ENCODE results near the gene AMD1. TPM values are rescaled to one million over a fixed set of nuclear protein-coding genes. Genes with fewer than 3 reads are reported as not detected.

AMD1 gene
- total RNA-seq, 6 experiments from 2014 or later = 11.5 to 49.4 (median 24.2) TPM

GRCh38 chr6:110880651-110881050, 6.1 kb downstream of the AMD1 start:
- Histone ChIP-seq H3K4me1 (peaks cover 0 to 69% (median 16%) of the 10 kb centered on the region in 4 donors), H3K27me3 (no peaks in the 10 kb centered on the region), H3K27ac (no peak overlapping the region), H3K36me3 (no peaks in the 10 kb centered on the region), H3K4me3 (no peak overlapping the region), H3K9me3 (no peaks in the 10 kb centered on the region)
- WGBS (ENCODE audit: insufficient coverage, low coverage, low lambda C conversion rate, missing lambda C conversion rate) = 79% methylated on average over 8 of the region's 9 CpGs
- TF ChIP-seq POLR2A (IDR thresholded peaks at IDR 0.05) (no peak), CTCF (IDR thresholded peaks at IDR 0.05) (no peak)
- no peak for ATAC-seq
- DNase-seq = no peak
- intact Hi-C loops (cut with DNase I) = no loop called here

- intact Hi-C loops (cut with DNase I) = no loop called here
- DNase-seq (no peak), ATAC-seq (no peak)
- WGBS (ENCODE audit: insufficient coverage, low coverage, low lambda C conversion rate, missing lambda C conversion rate) = 62% methylated on average over 9 of the region's 9 CpGs
- no peak overlapping the region for H3K4me3 ChIP-seq
- H3K4me1 ChIP-seq = peaks cover 0 to 76% (median 18%) of the 10 kb centered on the region in 4 donors
- no peaks in the 10 kb centered on the region for H3K36me3 ChIP-seq
- H3K27me3 ChIP-seq = no peaks in the 10 kb centered on the region
- H3K9me3 ChIP-seq = no peaks in the 10 kb centered on the region
- TF ChIP-seq POLR2A (IDR thresholded peaks at IDR 0.05) (no peak), CTCF (IDR thresholded peaks at IDR 0.05) (no peak)
- no peak overlapping the region for H3K27ac ChIP-seq
Observed at GRCh38 chr6:110881546-110882273, 7.1 kb downstream of the AMD1 start.

- no peaks in the 10 kb centered on the region for H3K36me3 ChIP-seq
- H3K27me3 ChIP-seq = no peaks in the 10 kb centered on the region
- H3K4me1 ChIP-seq = peaks cover 0 to 73% (median 16%) of the 10 kb centered on the region in 4 donors
- ATAC-seq (no peak), DNase-seq (no peak)
- H3K9me3 ChIP-seq = no peaks in the 10 kb centered on the region
- intact Hi-C loops (cut with DNase I) = no loop called here
- H3K4me3 ChIP-seq = no peak overlapping the region
- H3K27ac ChIP-seq = no peak overlapping the region
- WGBS (ENCODE audit: insufficient coverage, low coverage, low lambda C conversion rate, missing lambda C conversion rate) = 54% methylated on average over 1 of the region's 1 CpG
- TF ChIP-seq CTCF (IDR thresholded peaks at IDR 0.05) = no peak
- TF ChIP-seq POLR2A (IDR thresholded peaks at IDR 0.05) = no peak
Observed at GRCh38 chr6:110882274-110882619, 7.7 kb downstream of the AMD1 start.

- Histone ChIP-seq H3K36me3 (no peaks in the 10 kb centered on the region), H3K27me3 (no peaks in the 10 kb centered on the region), H3K4me3 (no peak overlapping the region), H3K9me3 (no peaks in the 10 kb centered on the region), H3K27ac (no peak overlapping the region), H3K4me1 (peaks cover 0 to 66% (median 12%) of the 10 kb centered on the region in 4 donors)
- DNase-seq (no peak), ATAC-seq (no peak)
- intact Hi-C loops (cut with DNase I) = no loop called here
- WGBS (ENCODE audit: insufficient coverage, low coverage, low lambda C conversion rate, missing lambda C conversion rate) = 40% methylated on average over 2 of the region's 2 CpGs
- no peak for TF ChIP-seq CTCF (IDR thresholded peaks at IDR 0.05)
- no peak for TF ChIP-seq POLR2A (IDR thresholded peaks at IDR 0.05)
Observed at GRCh38 chr6:110882824-110883554, 8.4 kb downstream of the AMD1 start.

All from right lobe of liver (tissue), 6 donors.